ENCODE measurements around the gene COMMD7.

Gene COMMD7

GRCh38 chr20:32663335-32664011, 79.8 kb downstream of the COMMD7 start:
- Histone ChIP-seq H4K91ac (ENCODE audit: low read length) (no peak overlapping the region), H2BK120ac (ENCODE audit: low read depth, low read length) (no peak overlapping the region), H3K4ac (ENCODE audit: low read depth in 1 of 2, low read length in 2 of 2) (no peak overlapping the region), H3K4me2 (ENCODE audit: low read length, poor library complexity, severe bottlenecking) (no peak overlapping the region), H3K14ac (ENCODE audit: low read length in 2 of 2) (no peak overlapping the region), H3K9ac (ENCODE audit: low read length) (no peak overlapping the region), H2BK5ac (ENCODE audit: low read depth, low read length, poor library complexity, severe bottlenecking) (no peak overlapping the region), H2AK5ac (ENCODE audit: low read length, severe bottlenecking) (no peak overlapping the region), H4K8ac (ENCODE audit: low read length) (peak overlapping the region; percentile 73), H3K9me3 (ENCODE audit: control insufficient read depth, low read length) (no peaks in the 10 kb centered on the region), H3K4me3 (ENCODE audit: insufficient read depth in 1 of 2, low read depth in 1 of 2, low read length in 2 of 2) (no peak overlapping the region), H2AFZ (ENCODE audit: low read depth, low read length) (no peak overlapping the region), H3K23ac (ENCODE audit: low read length in 2 of 2) (peak overlapping the region in 1 of 2 experiments; percentile 64), H3K79me1 (replicated peaks; ENCODE audit: low read length, poor library complexity, severe bottlenecking) (no peaks in the 10 kb centered on the region), H3K18ac (ENCODE audit: low read depth in 1 of 2, low read length in 2 of 2) (no peak overlapping the region), H3K27ac (ENCODE audit: low read length, poor library complexity, severe bottlenecking) (no peak overlapping the region), H3K36me3 (ENCODE audit: control insufficient read depth in 1 of 2, insufficient read depth in 2 of 2, low read depth in 1 of 2, low read length in 2 of 2) (no peaks in the 10 kb centered on the region), H2BK12ac (ENCODE audit: low read length in 2 of 2) (no peak overlapping the region), H3K27me3 (ENCODE audit: control insufficient read depth in 1 of 2, insufficient read depth in 1 of 2, low read length in 2 of 2) (no peaks in the 10 kb centered on the region), H2BK15ac (ENCODE audit: low read depth, poor library complexity, severe bottlenecking) (no peak overlapping the region), H3K4me1 (ENCODE audit: control insufficient read depth, insufficient read depth, low read depth, low read length) (peaks cover 8% of the 10 kb centered on the region)
- DNase-seq = no peak
- WGBS = 81% methylated on average over 5 of the region's 6 CpGs

- no peaks in the 10 kb centered on the region for H3K9me3 ChIP-seq (ENCODE audit: control insufficient read depth, low read length)
- no peaks in the 10 kb centered on the region for H3K79me1 ChIP-seq (replicated peaks; ENCODE audit: low read length, poor library complexity, severe bottlenecking)
- H4K91ac ChIP-seq (ENCODE audit: low read length) = no peak overlapping the region
- H2BK5ac ChIP-seq (ENCODE audit: low read depth, low read length, poor library complexity, severe bottlenecking) = no peak overlapping the region
- H3K4me2 ChIP-seq (ENCODE audit: low read length, poor library complexity, severe bottlenecking) = no peak overlapping the region
- H2AK5ac ChIP-seq (ENCODE audit: low read length, severe bottlenecking) = no peak overlapping the region
- no peaks in the 10 kb centered on the region for H3K27me3 ChIP-seq (ENCODE audit: control insufficient read depth in 1 of 2, insufficient read depth in 1 of 2, low read length in 2 of 2)
- no peak overlapping the region for H3K27ac ChIP-seq (ENCODE audit: low read length, poor library complexity, severe bottlenecking)
- no peak overlapping the region for H2AFZ ChIP-seq (ENCODE audit: low read depth, low read length)
- no peak overlapping the region for H3K4me3 ChIP-seq (ENCODE audit: insufficient read depth in 1 of 2, low read depth in 1 of 2, low read length in 2 of 2)
- H4K8ac ChIP-seq (ENCODE audit: low read length) = no peak overlapping the region
- WGBS = 93% methylated on average over 10 of the region's 10 CpGs
- no peak for DNase-seq
- no peak overlapping the region for H3K4ac ChIP-seq (ENCODE audit: low read depth in 1 of 2, low read length in 2 of 2)
- H2BK12ac ChIP-seq (ENCODE audit: low read length in 2 of 2) = no peak overlapping the region
- no peak overlapping the region for H3K23ac ChIP-seq (ENCODE audit: low read length in 2 of 2)
- H3K36me3 ChIP-seq (ENCODE audit: control insufficient read depth in 1 of 2, insufficient read depth in 2 of 2, low read depth in 1 of 2, low read length in 2 of 2) = no peaks in the 10 kb centered on the region
- no peak overlapping the region for H2BK120ac ChIP-seq (ENCODE audit: low read depth, low read length)
- no peak overlapping the region for H3K18ac ChIP-seq (ENCODE audit: low read depth in 1 of 2, low read length in 2 of 2)
- no peak overlapping the region for H3K14ac ChIP-seq (ENCODE audit: low read length in 2 of 2)
- H2BK15ac ChIP-seq (ENCODE audit: low read depth, poor library complexity, severe bottlenecking) = no peak overlapping the region
- H3K9ac ChIP-seq (ENCODE audit: low read length) = no peak overlapping the region
- peaks cover 8% of the 10 kb centered on the region for H3K4me1 ChIP-seq (ENCODE audit: control insufficient read depth, insufficient read depth, low read depth, low read length)
Observed at GRCh38 chr20:32661820-32662528, 81.3 kb downstream of the COMMD7 start.

GRCh38 chr20:32660661-32661060, 82.6 kb downstream of the COMMD7 start:
- H3K27me3 ChIP-seq (ENCODE audit: control insufficient read depth in 1 of 2, insufficient read depth in 1 of 2, low read length in 2 of 2) = no peaks in the 10 kb centered on the region
- peaks cover 8% of the 10 kb centered on the region for H3K4me1 ChIP-seq (ENCODE audit: control insufficient read depth, insufficient read depth, low read depth, low read length)
- H3K4ac ChIP-seq (ENCODE audit: low read depth in 1 of 2, low read length in 2 of 2) = no peak overlapping the region
- H4K8ac ChIP-seq (ENCODE audit: low read length) = no peak overlapping the region
- H3K4me3 ChIP-seq (ENCODE audit: insufficient read depth in 1 of 2, low read depth in 1 of 2, low read length in 2 of 2) = no peak overlapping the region
- no peak overlapping the region for H2BK5ac ChIP-seq (ENCODE audit: low read depth, low read length, poor library complexity, severe bottlenecking)
- no peaks in the 10 kb centered on the region for H3K36me3 ChIP-seq (ENCODE audit: control insufficient read depth in 1 of 2, insufficient read depth in 2 of 2, low read depth in 1 of 2, low read length in 2 of 2)
- no peak for DNase-seq
- no peak overlapping the region for H3K9ac ChIP-seq (ENCODE audit: low read length)
- H3K27ac ChIP-seq (ENCODE audit: low read length, poor library complexity, severe bottlenecking) = no peak overlapping the region
- H3K4me2 ChIP-seq (ENCODE audit: low read length, poor library complexity, severe bottlenecking) = no peak overlapping the region
- 93% methylated on average over 8 of the region's 8 CpGs for WGBS
- H3K18ac ChIP-seq (ENCODE audit: low read depth in 1 of 2, low read length in 2 of 2) = no peak overlapping the region
- no peak overlapping the region for H2BK12ac ChIP-seq (ENCODE audit: low read length in 2 of 2)
- no peak overlapping the region for H4K91ac ChIP-seq (ENCODE audit: low read length)
- no peaks in the 10 kb centered on the region for H3K9me3 ChIP-seq (ENCODE audit: control insufficient read depth, low read length)
- H3K14ac ChIP-seq (ENCODE audit: low read length in 2 of 2) = no peak overlapping the region
- H2BK120ac ChIP-seq (ENCODE audit: low read depth, low read length) = no peak overlapping the region
- H2AFZ ChIP-seq (ENCODE audit: low read depth, low read length) = no peak overlapping the region
- H2AK5ac ChIP-seq (ENCODE audit: low read length, severe bottlenecking) = no peak overlapping the region
- no peak overlapping the region for H2BK15ac ChIP-seq (ENCODE audit: low read depth, poor library complexity, severe bottlenecking)
- no peak overlapping the region for H3K23ac ChIP-seq (ENCODE audit: low read length in 2 of 2)
- no peaks in the 10 kb centered on the region for H3K79me1 ChIP-seq (replicated peaks; ENCODE audit: low read length, poor library complexity, severe bottlenecking)

DNA sequence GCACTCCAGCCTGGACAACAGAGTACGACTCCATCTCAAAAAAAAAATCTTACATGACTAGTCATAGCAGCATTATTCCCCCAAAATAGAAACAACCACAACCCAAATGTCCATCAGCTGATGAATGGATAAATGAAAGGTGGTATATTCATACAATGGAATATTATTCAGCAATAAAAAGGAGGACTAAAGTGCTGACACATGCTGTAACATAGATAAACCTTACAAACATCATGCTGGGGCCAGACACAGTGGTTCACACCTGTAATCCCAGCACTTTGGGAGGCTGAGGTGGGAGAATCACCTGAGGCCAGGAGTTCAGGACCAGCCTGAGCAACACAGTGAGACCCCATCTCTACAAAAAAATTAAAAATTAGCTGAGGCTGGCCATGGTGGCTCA, 86.4 kb downstream of the COMMD7 start:
- no peak overlapping the region for H3K4me3 ChIP-seq (ENCODE audit: insufficient read depth in 1 of 2, low read depth in 1 of 2, low read length in 2 of 2)
- no peak overlapping the region for H2BK5ac ChIP-seq (ENCODE audit: low read depth, low read length, poor library complexity, severe bottlenecking)
- H3K4ac ChIP-seq (ENCODE audit: low read depth in 1 of 2, low read length in 2 of 2) = no peak overlapping the region
- peaks cover 2% of the 10 kb centered on the region for H3K4me1 ChIP-seq (ENCODE audit: control insufficient read depth, insufficient read depth, low read depth, low read length)
- H3K14ac ChIP-seq (ENCODE audit: low read length in 2 of 2) = no peak overlapping the region
- no peak overlapping the region for H3K23ac ChIP-seq (ENCODE audit: low read length in 2 of 2)
- no peak overlapping the region for H4K8ac ChIP-seq (ENCODE audit: low read length)
- H2AFZ ChIP-seq (ENCODE audit: low read depth, low read length) = no peak overlapping the region
- H3K9me3 ChIP-seq (ENCODE audit: control insufficient read depth, low read length) = no peaks in the 10 kb centered on the region
- no peak overlapping the region for H3K18ac ChIP-seq (ENCODE audit: low read depth in 1 of 2, low read length in 2 of 2)
- no peak overlapping the region for H2BK120ac ChIP-seq (ENCODE audit: low read depth, low read length)
- H4K91ac ChIP-seq (ENCODE audit: low read length) = no peak overlapping the region
- no peak overlapping the region for H3K9ac ChIP-seq (ENCODE audit: low read length)
- no peaks in the 10 kb centered on the region for H3K36me3 ChIP-seq (ENCODE audit: control insufficient read depth in 1 of 2, insufficient read depth in 2 of 2, low read depth in 1 of 2, low read length in 2 of 2)
- H3K79me1 ChIP-seq (replicated peaks; ENCODE audit: low read length, poor library complexity, severe bottlenecking) = no peaks in the 10 kb centered on the region
- no peak overlapping the region for H2BK12ac ChIP-seq (ENCODE audit: low read length in 2 of 2)
- no peak for DNase-seq
- no peak overlapping the region for H3K27ac ChIP-seq (ENCODE audit: low read length, poor library complexity, severe bottlenecking)
- H3K4me2 ChIP-seq (ENCODE audit: low read length, poor library complexity, severe bottlenecking) = no peak overlapping the region
- H2AK5ac ChIP-seq (ENCODE audit: low read length, severe bottlenecking) = no peak overlapping the region
- peaks cover 0 to 2% of the 10 kb centered on the region in 2 experiments for H3K27me3 ChIP-seq (ENCODE audit: control insufficient read depth in 1 of 2, insufficient read depth in 1 of 2, low read length in 2 of 2)
- H2BK15ac ChIP-seq (ENCODE audit: low read depth, poor library complexity, severe bottlenecking) = no peak overlapping the region
- no CpG with 5 or more reads among the region's 1 CpG for WGBS
